Right lobe of liver (tissue), 4 donors: ENCODE measurements around the gene NWD2.

Experiments used
- CTCF ChIP-seq, 4 donors: fragments of 200-600 bp in 3 of 4; fragments of 450-650 bp in 1 of 4; IDR thresholded peaks; one replicate each; pipeline versions ENCODE4 v1.5.1 to v1.8.0; 2016 to 2022; ENCODE audit warnings: antibody characterized with exemption in 4 of 4, mild to moderate bottlenecking in 2 of 4
- POLR2A ChIP-seq: fragments of 450-650 bp; IDR thresholded peaks from one replicate; pipeline ENCODE4 v1.6.1; 2017; ENCODE audit warnings: antibody characterized with exemption, mild to moderate bottlenecking
- donor health status: DM: no; HTN: no; CAD: no.
- donor health status: DM: no; HTN: no; CAD: no.
- donor health status: DM: no; HTN: yes; CAD: no.

GRCh38 chr4:37197899-37198298 lies 46.6 kb upstream of the NWD2 start:
- TF ChIP-seq POLR2A (no peak), CTCF (IDR thresholded peaks at IDR 0.05) (no peak)
